Astrocyte of the cerebellum (primary cell): Measurements from ENCODE around the gene PDXK.

Experiments
- DNase-seq: peaks from one replicate; pipeline ENCODE4 v3.0.0-alpha.2; 2011; ENCODE audit warnings: low read depth
- H3K4me3 ChIP-seq: 2 replicates; pipeline ENCODE4 v1.5.1; 2011; ENCODE audit warnings: mild to moderate bottlenecking, low read depth, low read length, moderate library complexity
- in situ Hi-C: cut with HindIII; loops from 2 replicates; pipeline ENCODE4 v1.10.0; 2017; ENCODE audit warnings: low sequenced_read_pairs
- TF ChIP-seq, protein P1 (sequence below): IDR thresholded peaks from 2 replicates; pipeline ENCODE4 v1.5.1; 2012; ENCODE audit warnings: low read length, low read depth, moderate library complexity, mild to moderate bottlenecking; ENCODE audit errors: missing control alignments

Gene PDXK

DNA sequence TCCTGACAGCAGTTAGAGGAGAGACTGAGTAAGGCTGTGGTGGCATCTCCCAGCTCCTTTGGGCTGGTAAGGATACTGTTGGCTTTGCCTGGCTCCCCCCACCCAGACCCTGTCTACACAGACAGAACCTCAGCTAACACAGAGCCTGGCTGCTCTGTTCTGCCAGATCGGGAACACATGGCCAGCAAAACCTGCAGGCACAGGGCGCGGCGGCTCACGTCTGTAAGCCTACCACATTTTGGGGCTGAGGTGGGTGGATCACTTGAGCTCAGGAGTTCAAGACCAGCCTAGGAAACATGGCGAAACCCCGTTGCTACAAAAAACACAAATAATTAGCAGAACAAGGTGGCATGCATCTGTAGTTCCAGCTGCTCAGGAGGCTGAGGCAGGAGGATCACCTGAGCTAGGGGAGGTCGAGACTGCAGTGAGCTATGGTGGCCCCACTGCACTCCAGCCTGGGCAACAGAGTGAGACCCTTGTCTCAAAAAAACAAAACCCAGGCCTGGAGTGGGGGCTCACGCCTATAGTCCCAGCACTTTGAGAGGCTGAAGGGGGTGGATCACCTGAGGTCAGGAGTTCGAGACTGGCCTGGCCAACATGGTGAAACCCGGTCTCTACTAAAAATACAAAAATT is 50.5 kb downstream of the PDXK start:
- TF ChIP-seq, protein P1, sequence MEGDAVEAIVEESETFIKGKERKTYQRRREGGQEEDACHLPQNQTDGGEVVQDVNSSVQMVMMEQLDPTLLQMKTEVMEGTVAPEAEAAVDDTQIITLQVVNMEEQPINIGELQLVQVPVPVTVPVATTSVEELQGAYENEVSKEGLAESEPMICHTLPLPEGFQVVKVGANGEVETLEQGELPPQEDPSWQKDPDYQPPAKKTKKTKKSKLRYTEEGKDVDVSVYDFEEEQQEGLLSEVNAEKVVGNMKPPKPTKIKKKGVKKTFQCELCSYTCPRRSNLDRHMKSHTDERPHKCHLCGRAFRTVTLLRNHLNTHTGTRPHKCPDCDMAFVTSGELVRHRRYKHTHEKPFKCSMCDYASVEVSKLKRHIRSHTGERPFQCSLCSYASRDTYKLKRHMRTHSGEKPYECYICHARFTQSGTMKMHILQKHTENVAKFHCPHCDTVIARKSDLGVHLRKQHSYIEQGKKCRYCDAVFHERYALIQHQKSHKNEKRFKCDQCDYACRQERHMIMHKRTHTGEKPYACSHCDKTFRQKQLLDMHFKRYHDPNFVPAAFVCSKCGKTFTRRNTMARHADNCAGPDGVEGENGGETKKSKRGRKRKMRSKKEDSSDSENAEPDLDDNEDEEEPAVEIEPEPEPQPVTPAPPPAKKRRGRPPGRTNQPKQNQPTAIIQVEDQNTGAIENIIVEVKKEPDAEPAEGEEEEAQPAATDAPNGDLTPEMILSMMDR = no peak
- DNase-seq = no peak
- H3K4me3 ChIP-seq = no peak overlapping the region
- in situ Hi-C loops = loop anchor here (25.0 kb wide), 1 partner anchor 93 kb away; the partner anchor contains the start of gene AGPAT3

DNA sequence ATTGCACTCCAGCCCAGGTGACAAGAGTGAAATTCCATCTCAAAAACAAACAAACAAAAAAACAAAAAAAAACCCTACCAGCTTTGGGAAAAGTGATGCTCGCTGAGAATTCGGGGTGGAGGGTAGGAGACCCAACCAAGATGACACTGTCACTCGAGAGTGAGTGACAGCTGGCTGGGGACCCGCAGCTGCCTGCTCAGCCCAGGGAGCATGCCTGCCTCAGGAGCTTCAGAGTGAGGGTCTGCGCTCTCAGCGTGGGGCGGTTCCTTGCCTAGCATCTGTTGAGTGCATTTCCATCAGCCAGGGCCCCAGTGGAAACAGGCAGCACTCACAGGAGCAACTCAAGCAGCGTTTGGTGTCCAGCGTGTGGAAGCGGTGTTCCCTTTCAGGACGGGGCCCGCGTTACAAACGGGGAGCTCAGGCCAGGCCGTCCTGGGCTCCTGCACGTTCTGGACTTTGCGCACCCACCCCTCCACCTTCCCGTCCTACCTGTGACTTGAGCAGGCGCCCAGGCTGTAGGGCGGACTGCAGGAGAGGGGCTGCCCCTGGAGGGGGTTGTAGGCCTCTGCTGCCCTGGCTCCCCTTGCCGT is 51.2 kb downstream of the PDXK start:
- no peak overlapping the region for H3K4me3 ChIP-seq
- DNase-seq = no peak
- in situ Hi-C loops = loop anchor here (25.0 kb wide), 1 partner anchor 92 kb away; the partner anchor contains the start of gene AGPAT3
- TF ChIP-seq, protein P1 = no peak

DNA sequence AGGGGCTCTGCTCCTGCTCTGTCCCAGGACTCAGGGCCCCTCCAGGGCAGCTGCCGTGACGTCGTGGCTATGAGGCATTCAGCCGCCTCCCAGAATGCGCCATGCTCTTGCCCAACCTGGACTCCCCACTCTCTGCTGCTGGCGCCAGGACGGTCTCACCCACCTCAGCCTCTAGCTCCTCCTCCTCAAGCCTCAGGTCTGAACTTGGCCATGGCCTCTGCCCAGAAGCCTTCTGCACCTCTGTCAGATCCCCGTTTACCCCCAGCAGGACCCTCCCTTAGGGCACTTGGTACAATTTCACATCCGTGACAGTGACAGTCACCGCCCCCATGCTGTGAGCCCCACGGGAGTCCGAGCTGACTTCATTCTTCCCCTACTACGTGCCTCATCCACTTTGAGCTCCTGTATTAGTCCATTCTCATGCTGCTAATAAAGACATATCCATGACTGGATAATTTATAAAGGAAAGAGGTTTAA is 52.3 kb downstream of the PDXK start:
- TF ChIP-seq, protein P1 = no peak
- in situ Hi-C loops = loop anchor here (25.0 kb wide), 1 partner anchor 91 kb away; the partner anchor contains the start of gene AGPAT3
- H3K4me3 ChIP-seq = no peak overlapping the region
- no peak for DNase-seq

DNA sequence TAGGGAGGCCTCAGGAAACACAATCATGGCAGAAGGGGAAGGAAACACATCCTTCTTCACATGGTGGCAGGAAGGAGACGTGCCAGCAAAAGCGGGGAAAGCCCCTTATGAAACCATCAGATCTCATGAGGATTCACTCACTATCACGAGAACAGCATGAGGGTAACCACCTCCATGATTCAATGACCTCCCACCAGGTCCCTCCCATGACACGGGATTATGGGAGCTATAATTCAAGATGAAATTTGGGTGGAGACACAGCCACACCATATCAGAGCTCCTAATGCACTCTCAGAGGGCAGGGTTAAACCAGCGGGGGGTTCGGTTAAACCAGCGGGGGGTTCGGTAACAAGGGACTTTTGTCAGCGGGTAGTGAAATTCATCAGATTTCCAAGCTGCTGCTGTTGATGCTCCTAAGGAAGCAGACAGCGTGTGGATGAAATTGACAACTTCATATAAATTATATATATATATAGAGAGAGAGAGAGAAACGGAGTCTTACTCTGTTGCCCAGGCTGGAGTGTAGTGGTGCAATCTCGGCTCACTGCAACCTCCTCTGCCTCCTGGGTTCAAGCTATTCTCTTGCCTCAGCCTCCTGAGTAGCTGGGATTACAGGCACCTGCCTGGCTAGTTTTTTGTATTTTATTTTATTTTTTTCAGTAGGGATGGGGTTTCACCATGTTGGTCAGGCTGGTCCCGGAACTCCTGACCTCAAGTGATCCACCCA is 52.9 kb downstream of the PDXK start:
- H3K4me3 ChIP-seq = no peak overlapping the region
- in situ Hi-C loops = loop anchor here (25.0 kb wide), 1 partner anchor 90 kb away; the partner anchor contains the start of gene AGPAT3
- TF ChIP-seq, protein P1 = no peak
- DNase-seq = no peak

DNA sequence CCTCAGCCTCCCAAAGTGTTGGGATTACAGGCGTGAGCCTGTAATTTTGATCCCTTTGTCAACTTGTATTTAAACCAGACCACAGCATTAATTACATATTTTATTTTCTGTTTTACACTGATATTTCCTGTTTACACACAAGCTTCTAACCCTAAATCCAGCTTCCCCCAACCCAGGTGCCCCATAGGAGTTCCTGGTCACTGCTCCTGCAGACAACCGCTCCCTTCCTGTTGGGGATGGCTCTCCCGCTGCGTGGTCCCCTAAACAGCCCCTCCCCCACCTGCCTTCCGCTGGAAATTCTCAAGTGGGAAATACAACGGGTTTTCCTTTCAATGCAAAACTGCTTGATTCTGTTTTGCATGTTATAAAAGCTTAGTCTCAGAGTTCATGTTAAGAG is 53.5 kb downstream of the PDXK start:
- in situ Hi-C loops = loop anchor here (25.0 kb wide), 1 partner anchor 90 kb away; the partner anchor contains the start of gene AGPAT3
- TF ChIP-seq, protein P1 = no peak
- H3K4me3 ChIP-seq = no peak overlapping the region
- no peak for DNase-seq

DNA sequence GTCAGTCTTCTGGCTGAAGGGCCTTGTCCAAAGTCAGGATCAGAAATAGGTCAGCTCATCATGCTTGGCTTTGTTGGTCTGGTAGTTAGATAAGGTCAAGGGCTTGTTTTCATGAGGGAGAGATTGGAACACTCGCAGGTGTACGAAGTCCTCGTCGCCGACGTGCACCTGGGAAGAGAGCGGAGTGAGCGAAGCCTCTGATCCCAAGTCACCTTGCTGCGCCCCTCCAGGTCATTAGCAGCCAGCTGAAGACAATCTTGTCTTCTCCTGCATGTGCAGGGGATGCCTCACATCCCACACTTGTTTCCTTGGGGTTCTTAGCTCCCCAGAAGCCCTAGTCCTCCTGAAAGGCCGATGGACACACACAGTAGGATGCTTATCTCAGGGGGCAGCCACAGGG is 55.2 kb downstream of the PDXK start:
- in situ Hi-C loops = loop anchor here (25.0 kb wide), 1 partner anchor 88 kb away; the partner anchor contains the start of gene AGPAT3
- no peak for DNase-seq
- no peak overlapping the region for H3K4me3 ChIP-seq
- TF ChIP-seq, protein P1 = no peak
